Measurements from ENCODE around the gene PEX14. TPM values are rescaled to one million over a fixed set of nuclear protein-coding genes. Genes with fewer than 3 reads are reported as not detected.

Gene PEX14
- total RNA-seq, 1 experiment from 2014 or later: 29.3 TPM

- H3K4me1 ChIP-seq (ENCODE audit: control insufficient read depth in 1 of 2, insufficient read depth in 2 of 2, low read length in 2 of 2): no peaks in the 10 kb centered on the region
- no TSS peak for BruUV-seq (replicated peaks)
- no peaks in the 10 kb centered on the region for H4K20me1 ChIP-seq (ENCODE audit: insufficient read depth)
- peaks cover 96% of the 10 kb centered on the region for H3K79me2 ChIP-seq (ENCODE audit: insufficient read depth, low read length)
- no peaks in the 10 kb centered on the region for H3K9me2 ChIP-seq (ENCODE audit: insufficient read depth)
- H2AFZ ChIP-seq (ENCODE audit: low read depth, low read length, poor library complexity, severe bottlenecking): no peak overlapping the region
- H3K4me3 ChIP-seq (replicated peaks in 1 of 2; ENCODE audit: low read depth in 1 of 2, low read length in 2 of 2): no peak overlapping the region
- ChIA-PET RAD21 (ENCODE audit: low non-redundant PET in 1 of 2, low total read pairs in 2 of 2, uncharacterized antibody in 2 of 2, unreplicated experiment in 2 of 2) (no interaction called here), POLR2A (no interaction called here), CTCF (interaction anchor here (1.3 to 2.0 kb wide), 2 partner anchors 10 to 23 kb away, joined by 3 to 13 read pairs; no protein-coding TSS in a partner anchor)
- no peaks in the 10 kb centered on the region for H3K9me3 ChIP-seq (ENCODE audit: control insufficient read depth in 1 of 2, insufficient read depth in 1 of 2, low read depth in 1 of 2, low read length in 2 of 2)
- no peak for ATAC-seq
- no peaks in the 10 kb centered on the region for H3K36me3 ChIP-seq (ENCODE audit: control insufficient read depth in 1 of 2, insufficient read depth in 2 of 2, low read length in 2 of 2)
- no peak for TF ChIP-seq REST (IDR thresholded peaks at IDR 0.05; ENCODE audit: low read depth)
- H3K27ac ChIP-seq (ENCODE audit: low read depth, low read length): no peak overlapping the region
- DNase-seq (ENCODE audit: low read depth, low spot score): no peak
- intact Hi-C loops (cut with micrococcal nuclease): no loop called here
- H3K9ac ChIP-seq (ENCODE audit: low read length): no peak overlapping the region
- no peak overlapping the region for H3K4me2 ChIP-seq (ENCODE audit: low read length)
- no peaks in the 10 kb centered on the region for H3K27me3 ChIP-seq (ENCODE audit: insufficient read depth, low read length)
These were observed 9.8 kb downstream of the PEX14 start for GRCh38 chr1:10484521-10484920.

- Histone ChIP-seq H3K9me3 (ENCODE audit: control insufficient read depth in 1 of 2, insufficient read depth in 1 of 2, low read depth in 1 of 2, low read length in 2 of 2) (no peaks in the 10 kb centered on the region), H3K9me2 (ENCODE audit: insufficient read depth) (no peaks in the 10 kb centered on the region), H3K4me3 (replicated peaks in 1 of 2; ENCODE audit: low read depth in 1 of 2, low read length in 2 of 2) (no peak overlapping the region), H3K27me3 (ENCODE audit: insufficient read depth, low read length) (no peaks in the 10 kb centered on the region), H3K4me1 (ENCODE audit: control insufficient read depth in 1 of 2, insufficient read depth in 2 of 2, low read length in 2 of 2) (peaks cover 0 to 2% of the 10 kb centered on the region in 2 experiments; a peak in 2 of 4 replicates), H3K79me2 (ENCODE audit: insufficient read depth, low read length) (peaks cover 97% of the 10 kb centered on the region), H2AFZ (ENCODE audit: low read depth, low read length, poor library complexity, severe bottlenecking) (no peak overlapping the region), H3K27ac (ENCODE audit: low read depth, low read length) (no peak overlapping the region), H3K36me3 (ENCODE audit: control insufficient read depth in 1 of 2, insufficient read depth in 2 of 2, low read length in 2 of 2) (no peaks in the 10 kb centered on the region), H4K20me1 (ENCODE audit: insufficient read depth) (no peaks in the 10 kb centered on the region), H3K4me2 (ENCODE audit: low read length) (no peak overlapping the region), H3K9ac (ENCODE audit: low read length) (no peak overlapping the region)
- RAD21 ChIA-PET (ENCODE audit: low non-redundant PET in 1 of 2, low total read pairs in 2 of 2, uncharacterized antibody in 2 of 2, unreplicated experiment in 2 of 2): no interaction called here
- CTCF ChIA-PET: no interaction called here
- POLR2A ChIA-PET: no interaction called here
- intact Hi-C loops (cut with micrococcal nuclease): no loop called here
- DNase-seq (ENCODE audit: low read depth, low spot score): no peak
- no peak for ATAC-seq
- BruUV-seq (replicated peaks): no TSS peak
- TF ChIP-seq FOSL1 (IDR thresholded peaks at IDR 0.05; ENCODE audit: low read depth): no peak
- TF ChIP-seq TCF7L2 (IDR thresholded peaks at IDR 0.05; ENCODE audit: borderline replicate concordance, extremely low read depth, insufficient read depth, insufficient read length): no peak
- TF ChIP-seq ZFX (IDR thresholded peaks at IDR 0.05): no peak
- no peak for TF ChIP-seq EZH2phosphoT487 (IDR thresholded peaks at IDR 0.05; ENCODE audit: borderline replicate concordance)
- TF ChIP-seq SIN3A (IDR thresholded peaks at IDR 0.05; ENCODE audit: low read depth): no peak
- TF ChIP-seq CBX3 (IDR thresholded peaks at IDR 0.05; ENCODE audit: low read depth): no peak
- TF ChIP-seq CTCF (IDR thresholded peaks at IDR 0.05 in 2 of 3, conservative IDR thresholded peaks at IDR 0.05 in 1 of 3; ENCODE audit: borderline replicate concordance in 1 of 3, insufficient read depth in 1 of 3, low read depth in 2 of 3, low read length in 2 of 3): no peak
- TF ChIP-seq EZH2 (IDR thresholded peaks at IDR 0.05): no peak
- TF ChIP-seq REST (IDR thresholded peaks at IDR 0.05; ENCODE audit: low read depth): no peak
These were observed 14.7 kb downstream of the PEX14 start for GRCh38 chr1:10489291-10490055.
